Measurements from ENCODE around the gene LYRM4.

DNA sequence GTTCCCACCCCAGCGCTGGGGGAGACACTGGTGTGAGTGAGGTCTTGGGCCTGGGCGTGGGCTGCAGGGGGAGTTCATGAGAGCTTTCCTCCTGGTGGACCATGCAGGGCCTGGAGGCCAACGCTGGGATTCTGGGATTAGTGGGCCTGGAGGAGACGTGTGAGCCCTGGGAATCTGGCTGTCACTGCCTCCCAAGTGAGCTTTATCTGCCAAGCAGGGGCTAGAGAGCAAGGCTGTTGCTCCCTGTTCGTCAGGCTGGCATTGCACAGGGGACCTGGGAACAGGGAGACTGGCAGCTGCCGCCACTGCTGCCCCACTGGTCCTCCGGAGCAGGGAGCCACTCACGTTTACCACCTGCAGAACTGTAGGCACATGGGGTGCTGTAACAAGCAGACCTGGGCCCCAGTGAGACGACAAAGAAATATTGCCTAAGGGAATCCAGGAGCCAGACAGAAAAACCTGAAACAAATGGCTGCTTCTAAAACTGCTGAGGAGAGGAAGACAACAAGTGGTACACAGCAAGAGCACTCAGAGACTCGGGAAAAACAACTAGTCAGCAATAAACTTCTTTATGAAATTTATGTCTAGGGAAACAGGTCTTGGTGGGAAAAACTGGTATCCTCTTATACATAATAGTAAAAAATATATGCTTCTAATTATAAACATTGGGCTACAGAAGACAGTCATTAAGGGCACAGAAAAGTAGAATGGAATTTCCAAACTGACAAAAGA lies 130.4 kb downstream of the LYRM4 start:
- TF ChIP-seq, protein P1, sequence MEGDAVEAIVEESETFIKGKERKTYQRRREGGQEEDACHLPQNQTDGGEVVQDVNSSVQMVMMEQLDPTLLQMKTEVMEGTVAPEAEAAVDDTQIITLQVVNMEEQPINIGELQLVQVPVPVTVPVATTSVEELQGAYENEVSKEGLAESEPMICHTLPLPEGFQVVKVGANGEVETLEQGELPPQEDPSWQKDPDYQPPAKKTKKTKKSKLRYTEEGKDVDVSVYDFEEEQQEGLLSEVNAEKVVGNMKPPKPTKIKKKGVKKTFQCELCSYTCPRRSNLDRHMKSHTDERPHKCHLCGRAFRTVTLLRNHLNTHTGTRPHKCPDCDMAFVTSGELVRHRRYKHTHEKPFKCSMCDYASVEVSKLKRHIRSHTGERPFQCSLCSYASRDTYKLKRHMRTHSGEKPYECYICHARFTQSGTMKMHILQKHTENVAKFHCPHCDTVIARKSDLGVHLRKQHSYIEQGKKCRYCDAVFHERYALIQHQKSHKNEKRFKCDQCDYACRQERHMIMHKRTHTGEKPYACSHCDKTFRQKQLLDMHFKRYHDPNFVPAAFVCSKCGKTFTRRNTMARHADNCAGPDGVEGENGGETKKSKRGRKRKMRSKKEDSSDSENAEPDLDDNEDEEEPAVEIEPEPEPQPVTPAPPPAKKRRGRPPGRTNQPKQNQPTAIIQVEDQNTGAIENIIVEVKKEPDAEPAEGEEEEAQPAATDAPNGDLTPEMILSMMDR (conservative IDR thresholded peaks at IDR 0.05; ENCODE audit: low read depth in 2 of 2): no peak
- TF ChIP-seq, protein P2, sequence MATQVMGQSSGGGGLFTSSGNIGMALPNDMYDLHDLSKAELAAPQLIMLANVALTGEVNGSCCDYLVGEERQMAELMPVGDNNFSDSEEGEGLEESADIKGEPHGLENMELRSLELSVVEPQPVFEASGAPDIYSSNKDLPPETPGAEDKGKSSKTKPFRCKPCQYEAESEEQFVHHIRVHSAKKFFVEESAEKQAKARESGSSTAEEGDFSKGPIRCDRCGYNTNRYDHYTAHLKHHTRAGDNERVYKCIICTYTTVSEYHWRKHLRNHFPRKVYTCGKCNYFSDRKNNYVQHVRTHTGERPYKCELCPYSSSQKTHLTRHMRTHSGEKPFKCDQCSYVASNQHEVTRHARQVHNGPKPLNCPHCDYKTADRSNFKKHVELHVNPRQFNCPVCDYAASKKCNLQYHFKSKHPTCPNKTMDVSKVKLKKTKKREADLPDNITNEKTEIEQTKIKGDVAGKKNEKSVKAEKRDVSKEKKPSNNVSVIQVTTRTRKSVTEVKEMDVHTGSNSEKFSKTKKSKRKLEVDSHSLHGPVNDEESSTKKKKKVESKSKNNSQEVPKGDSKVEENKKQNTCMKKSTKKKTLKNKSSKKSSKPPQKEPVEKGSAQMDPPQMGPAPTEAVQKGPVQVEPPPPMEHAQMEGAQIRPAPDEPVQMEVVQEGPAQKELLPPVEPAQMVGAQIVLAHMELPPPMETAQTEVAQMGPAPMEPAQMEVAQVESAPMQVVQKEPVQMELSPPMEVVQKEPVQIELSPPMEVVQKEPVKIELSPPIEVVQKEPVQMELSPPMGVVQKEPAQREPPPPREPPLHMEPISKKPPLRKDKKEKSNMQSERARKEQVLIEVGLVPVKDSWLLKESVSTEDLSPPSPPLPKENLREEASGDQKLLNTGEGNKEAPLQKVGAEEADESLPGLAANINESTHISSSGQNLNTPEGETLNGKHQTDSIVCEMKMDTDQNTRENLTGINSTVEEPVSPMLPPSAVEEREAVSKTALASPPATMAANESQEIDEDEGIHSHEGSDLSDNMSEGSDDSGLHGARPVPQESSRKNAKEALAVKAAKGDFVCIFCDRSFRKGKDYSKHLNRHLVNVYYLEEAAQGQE (IDR thresholded peaks at IDR 0.05; ENCODE audit: unreplicated experiment): no peak
- TF ChIP-seq POLR2AphosphoS5 (IDR thresholded peaks at IDR 0.05; ENCODE audit: low read depth) (no peak), EZH2 (IDR thresholded peaks at IDR 0.05; ENCODE audit: low read depth, unreplicated experiment) (no peak), JUNB (IDR thresholded peaks at IDR 0.05; ENCODE audit: unreplicated experiment) (no peak), EZH2phosphoT487 (IDR thresholded peaks at IDR 0.05; ENCODE audit: unreplicated experiment) (no peak), NANOG (IDR thresholded peaks at IDR 0.05; ENCODE audit: borderline replicate concordance) (no peak), STAT1 (IDR thresholded peaks at IDR 0.05; ENCODE audit: unreplicated experiment) (no peak)
- TF ChIP-seq, protein P3, sequence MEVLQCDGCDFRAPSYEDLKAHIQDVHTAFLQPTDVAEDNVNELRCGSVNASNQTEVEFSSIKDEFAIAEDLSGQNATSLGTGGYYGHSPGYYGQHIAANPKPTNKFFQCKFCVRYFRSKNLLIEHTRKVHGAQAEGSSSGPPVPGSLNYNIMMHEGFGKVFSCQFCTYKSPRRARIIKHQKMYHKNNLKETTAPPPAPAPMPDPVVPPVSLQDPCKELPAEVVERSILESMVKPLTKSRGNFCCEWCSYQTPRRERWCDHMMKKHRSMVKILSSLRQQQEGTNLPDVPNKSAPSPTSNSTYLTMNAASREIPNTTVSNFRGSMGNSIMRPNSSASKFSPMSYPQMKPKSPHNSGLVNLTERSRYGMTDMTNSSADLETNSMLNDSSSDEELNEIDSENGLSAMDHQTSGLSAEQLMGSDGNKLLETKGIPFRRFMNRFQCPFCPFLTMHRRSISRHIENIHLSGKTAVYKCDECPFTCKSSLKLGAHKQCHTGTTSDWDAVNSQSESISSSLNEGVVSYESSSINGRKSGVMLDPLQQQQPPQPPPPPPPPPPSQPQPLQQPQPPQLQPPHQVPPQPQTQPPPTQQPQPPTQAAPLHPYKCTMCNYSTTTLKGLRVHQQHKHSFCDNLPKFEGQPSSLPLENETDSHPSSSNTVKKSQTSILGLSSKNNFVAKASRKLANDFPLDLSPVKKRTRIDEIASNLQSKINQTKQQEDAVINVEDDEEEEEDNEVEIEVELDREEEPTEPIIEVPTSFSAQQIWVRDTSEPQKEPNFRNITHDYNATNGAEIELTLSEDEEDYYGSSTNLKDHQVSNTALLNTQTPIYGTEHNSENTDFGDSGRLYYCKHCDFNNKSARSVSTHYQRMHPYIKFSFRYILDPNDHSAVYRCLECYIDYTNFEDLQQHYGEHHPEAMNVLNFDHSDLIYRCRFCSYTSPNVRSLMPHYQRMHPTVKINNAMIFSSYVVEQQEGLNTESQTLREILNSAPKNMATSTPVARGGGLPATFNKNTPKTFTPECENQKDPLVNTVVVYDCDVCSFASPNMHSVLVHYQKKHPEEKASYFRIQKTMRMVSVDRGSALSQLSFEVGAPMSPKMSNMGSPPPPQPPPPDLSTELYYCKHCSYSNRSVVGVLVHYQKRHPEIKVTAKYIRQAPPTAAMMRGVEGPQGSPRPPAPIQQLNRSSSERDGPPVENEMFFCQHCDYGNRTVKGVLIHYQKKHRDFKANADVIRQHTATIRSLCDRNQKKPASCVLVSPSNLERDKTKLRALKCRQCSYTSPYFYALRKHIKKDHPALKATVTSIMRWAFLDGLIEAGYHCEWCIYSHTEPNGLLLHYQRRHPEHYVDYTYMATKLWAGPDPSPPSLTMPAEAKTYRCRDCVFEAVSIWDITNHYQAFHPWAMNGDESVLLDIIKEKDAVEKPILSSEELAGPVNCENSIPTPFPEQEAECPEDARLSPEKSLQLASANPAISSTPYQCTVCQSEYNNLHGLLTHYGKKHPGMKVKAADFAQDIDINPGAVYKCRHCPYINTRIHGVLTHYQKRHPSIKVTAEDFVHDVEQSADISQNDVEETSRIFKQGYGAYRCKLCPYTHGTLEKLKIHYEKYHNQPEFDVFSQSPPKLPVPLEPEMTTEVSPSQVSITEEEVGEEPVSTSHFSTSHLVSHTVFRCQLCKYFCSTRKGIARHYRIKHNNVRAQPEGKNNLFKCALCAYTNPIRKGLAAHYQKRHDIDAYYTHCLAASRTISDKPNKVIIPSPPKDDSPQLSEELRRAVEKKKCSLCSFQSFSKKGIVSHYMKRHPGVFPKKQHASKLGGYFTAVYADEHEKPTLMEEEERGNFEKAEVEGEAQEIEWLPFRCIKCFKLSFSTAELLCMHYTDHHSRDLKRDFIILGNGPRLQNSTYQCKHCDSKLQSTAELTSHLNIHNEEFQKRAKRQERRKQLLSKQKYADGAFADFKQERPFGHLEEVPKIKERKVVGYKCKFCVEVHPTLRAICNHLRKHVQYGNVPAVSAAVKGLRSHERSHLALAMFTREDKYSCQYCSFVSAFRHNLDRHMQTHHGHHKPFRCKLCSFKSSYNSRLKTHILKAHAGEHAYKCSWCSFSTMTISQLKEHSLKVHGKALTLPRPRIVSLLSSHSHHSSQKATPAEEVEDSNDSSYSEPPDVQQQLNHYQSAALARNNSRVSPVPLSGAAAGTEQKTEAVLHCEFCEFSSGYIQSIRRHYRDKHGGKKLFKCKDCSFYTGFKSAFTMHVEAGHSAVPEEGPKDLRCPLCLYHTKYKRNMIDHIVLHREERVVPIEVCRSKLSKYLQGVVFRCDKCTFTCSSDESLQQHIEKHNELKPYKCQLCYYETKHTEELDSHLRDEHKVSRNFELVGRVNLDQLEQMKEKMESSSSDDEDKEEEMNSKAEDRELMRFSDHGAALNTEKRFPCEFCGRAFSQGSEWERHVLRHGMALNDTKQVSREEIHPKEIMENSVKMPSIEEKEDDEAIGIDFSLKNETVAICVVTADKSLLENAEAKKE (CRISPR knock-in tag; IDR thresholded peaks at IDR 0.05): no peak
